HG02588 (cell line): ENCODE data around the gene NOL9.
"Not testable (repeated sequence)": the region's sequence is repeated elsewhere in the genome, so short reads cannot be mapped to it uniquely, and the experiment has no call there.

Source experiments
- ATAC-seq: cut with Tn5 transposase; IDR thresholded peaks from one replicate; pipeline ENCODE4 v1.9.1; 2021; ENCODE audit warnings: mild to moderate bottlenecking, moderate library complexity; ENCODE audit not compliant: unreplicated experiment

Gene NOL9

GRCh38 chr1:6554031-6554906 lies at the start of gene NOL9:
TSS of gene NOL9 (minus strand) at chr1:6554513. CDS start at chr1:6554502, 11 bp downstream.
- ATAC-seq, result peak; percentile 82

- ATAC-seq, result peak; percentile 24
These were observed 49.1 kb upstream of the NOL9 start for GRCh38 chr1:6603238-6603914.

- ATAC-seq, result peak; percentile 49
These were observed 48.4 kb upstream of the NOL9 start, which contains the start of gene KLHL21 for GRCh38 chr1:6602669-6603237. TSS of gene KLHL21 (minus strand) at chr1:6602869. CDS start at chr1:6602817, 52 bp downstream.

GRCh38 chr1:6601923-6602668 lies 47.8 kb upstream of the NOL9 start:
- no peak for ATAC-seq

- ATAC-seq, result peak; percentile 28
These were observed 47.0 kb upstream of the NOL9 start for GRCh38 chr1:6601049-6601922.

GRCh38 chr1:6600410-6601048 lies 46.2 kb upstream of the NOL9 start:
- peak; percentile 0 for ATAC-seq

- not testable (repeated sequence) for ATAC-seq
These were observed 45.7 kb upstream of the NOL9 start for GRCh38 chr1:6599991-6600390.

- ATAC-seq, result no peak
These were observed 45.0 kb upstream of the NOL9 start for GRCh38 chr1:6599141-6599975.

- no peak for ATAC-seq
These were observed 43.4 kb upstream of the NOL9 start for GRCh38 chr1:6597777-6598131.

- ATAC-seq, result no peak
These were observed 42.8 kb upstream of the NOL9 start for GRCh38 chr1:6596886-6597776.

GRCh38 chr1:6596351-6596750 lies 42.0 kb upstream of the NOL9 start:
- no peak for ATAC-seq

GRCh38 chr1:6594977-6595740 lies 40.8 kb upstream of the NOL9 start:
- ATAC-seq, result no peak

- ATAC-seq, result no peak
These were observed 39.5 kb upstream of the NOL9 start for GRCh38 chr1:6593810-6594209.

GRCh38 chr1:6592865-6593593 lies 38.7 kb upstream of the NOL9 start:
- no peak for ATAC-seq

- ATAC-seq, result no peak
These were observed 38.1 kb upstream of the NOL9 start for GRCh38 chr1:6592441-6592840.

- no peak for ATAC-seq
These were observed 37.3 kb upstream of the NOL9 start for GRCh38 chr1:6591644-6592043.
